HG03432 (cell line): ENCODE data around the gene RHBDL1.
"Not testable (repeated sequence)": the region's sequence is repeated elsewhere in the genome, so short reads cannot be mapped to it uniquely, and the experiment has no call there.

ENCODE experiments used
- ATAC-seq: cut with Tn5 transposase; IDR thresholded peaks from one replicate; pipeline ENCODE4 v1.9.1; 2021; ENCODE audit warnings: mild to moderate bottlenecking, moderate library complexity; ENCODE audit not compliant: unreplicated experiment

The RHBDL1 gene

DNA sequence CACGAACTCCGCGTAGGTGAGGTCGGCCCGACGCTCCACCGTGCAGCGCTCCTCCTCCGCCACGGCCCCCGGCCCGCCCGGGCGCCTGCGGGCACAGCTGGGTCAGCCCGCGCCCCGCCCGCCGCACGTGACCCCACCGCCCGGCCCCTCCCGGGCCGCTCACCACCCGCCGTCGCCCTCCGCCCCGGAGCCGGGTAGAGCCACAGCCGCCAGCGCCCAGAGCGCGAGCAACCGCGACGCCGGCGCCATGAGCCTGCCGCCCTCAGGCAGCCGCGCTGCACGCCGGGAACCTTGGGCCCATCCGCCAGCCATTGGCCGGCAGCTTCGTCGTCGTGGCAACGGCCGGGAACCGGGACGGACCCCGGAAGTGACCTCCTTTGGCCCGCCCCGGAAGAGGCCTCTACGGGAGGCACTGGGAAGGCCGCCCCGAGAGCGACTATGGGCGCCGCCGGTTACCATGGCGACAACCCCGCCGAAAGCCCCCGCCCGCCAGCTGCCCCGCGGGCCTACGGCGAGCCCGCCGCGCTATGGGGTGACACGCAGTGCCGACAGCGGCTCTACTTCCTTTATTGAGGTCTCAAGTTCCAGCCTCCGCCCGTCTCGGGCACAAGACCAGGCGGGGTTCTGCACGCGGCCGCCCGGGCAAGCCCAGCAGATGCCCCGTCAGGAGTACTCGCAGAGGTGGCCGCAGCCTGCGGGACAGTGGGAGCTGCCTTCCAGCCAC is 8.8 kb downstream of the RHBDL1 start, which contains the start of gene JMJD8:
JMJD8 (minus strand) TSS at position 264 of the 724 bp plus-strand sequence; CDS start at position 249, 15 bp downstream.
- peak; percentile 61 for ATAC-seq

DNA sequence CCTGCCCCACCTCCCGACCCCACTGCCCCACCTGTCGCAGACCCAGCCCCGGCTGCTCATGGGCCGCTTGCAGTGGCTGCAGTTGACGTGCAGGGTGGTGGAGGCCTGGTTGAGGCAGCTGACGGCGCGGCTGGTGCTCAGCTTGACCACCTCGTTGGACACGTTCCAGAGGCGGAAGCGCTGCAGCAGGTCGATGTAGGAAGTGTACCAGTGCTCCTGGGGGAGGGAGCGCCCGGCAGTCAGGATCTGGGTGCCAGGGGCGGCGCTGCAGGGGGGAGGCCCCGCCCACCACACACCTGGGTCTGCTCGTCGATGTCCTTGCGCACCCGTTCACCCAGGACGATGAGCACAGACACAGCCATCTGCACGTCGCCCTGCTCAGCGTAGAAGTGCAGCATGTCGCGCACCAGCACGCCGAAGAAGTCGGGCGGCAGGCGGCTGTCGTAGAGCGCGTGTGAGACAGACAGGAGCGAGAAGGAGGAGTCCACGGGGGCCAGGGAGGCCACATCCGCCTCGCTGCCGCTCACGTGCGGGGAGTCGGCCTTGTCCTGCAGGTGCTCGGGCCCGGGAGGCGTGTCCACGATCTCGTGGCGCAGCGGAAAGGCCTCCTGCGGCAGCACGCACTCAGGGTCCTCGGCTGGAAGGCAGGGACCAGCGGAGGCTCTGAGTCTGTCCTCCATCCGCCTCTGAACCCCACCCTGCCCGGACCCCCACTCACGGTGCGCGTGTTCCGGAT is 9.7 kb downstream of the RHBDL1 start:
- ATAC-seq = no peak

DNA sequence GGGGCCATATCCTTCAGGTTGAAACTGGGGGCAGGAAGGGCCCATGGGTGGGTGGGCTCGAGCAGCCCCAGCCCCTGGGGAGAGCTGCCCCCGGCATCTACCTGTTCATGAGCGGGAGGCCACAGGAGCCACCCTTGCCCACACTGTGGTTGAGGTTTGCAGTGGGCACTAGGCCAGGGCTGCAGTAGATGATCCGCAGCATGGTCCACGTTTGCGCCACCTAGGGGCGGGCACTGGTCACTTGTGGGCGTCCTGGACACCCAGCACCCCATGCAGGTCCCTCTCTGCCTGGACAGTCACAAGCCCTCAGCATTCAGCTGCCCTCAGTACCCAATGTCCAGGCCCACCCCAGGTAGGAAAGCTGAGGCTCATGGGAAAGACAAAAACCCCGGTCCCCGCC is 10.5 kb downstream of the RHBDL1 start:
- no peak for ATAC-seq

DNA sequence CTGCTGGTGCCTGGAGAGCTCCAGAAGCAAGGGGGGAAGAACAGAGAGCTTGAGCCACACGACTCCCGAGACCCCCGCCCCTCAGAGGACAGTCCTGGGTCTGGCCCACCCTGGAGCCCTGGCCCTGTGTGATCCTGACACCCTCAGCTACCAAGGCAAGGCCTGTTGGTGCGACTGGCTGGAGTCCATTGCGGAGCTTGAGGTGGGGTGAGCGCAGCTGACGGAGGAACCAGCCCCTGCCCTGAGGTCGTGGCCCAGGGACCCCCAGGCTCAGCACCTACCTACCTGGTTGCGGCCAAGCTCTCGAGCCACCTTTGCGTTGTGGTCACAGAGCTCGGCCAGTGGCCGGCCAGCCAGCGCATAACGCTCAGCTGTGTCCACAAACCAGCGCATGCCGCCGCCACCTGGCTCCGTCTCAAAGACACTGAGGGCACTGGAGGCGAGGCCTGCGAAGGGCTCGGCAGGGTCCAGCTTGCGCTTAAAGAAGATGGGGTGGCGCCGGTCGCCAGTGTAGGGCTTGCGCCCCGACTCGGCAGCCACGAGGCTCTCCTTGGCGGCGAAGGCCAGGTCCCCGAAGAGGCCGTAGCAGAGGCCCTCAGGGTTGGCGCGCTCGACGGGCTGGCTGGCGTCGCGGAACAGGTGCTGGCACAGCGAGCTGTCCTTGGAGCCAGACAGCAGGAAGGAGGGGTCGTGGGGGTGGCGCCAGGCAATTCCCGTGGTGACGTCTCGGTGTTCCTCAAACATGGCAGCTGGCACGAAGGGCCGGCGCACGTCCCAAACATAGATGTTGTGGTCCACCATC is 11.2 kb downstream of the RHBDL1 start:
- no peak for ATAC-seq

DNA sequence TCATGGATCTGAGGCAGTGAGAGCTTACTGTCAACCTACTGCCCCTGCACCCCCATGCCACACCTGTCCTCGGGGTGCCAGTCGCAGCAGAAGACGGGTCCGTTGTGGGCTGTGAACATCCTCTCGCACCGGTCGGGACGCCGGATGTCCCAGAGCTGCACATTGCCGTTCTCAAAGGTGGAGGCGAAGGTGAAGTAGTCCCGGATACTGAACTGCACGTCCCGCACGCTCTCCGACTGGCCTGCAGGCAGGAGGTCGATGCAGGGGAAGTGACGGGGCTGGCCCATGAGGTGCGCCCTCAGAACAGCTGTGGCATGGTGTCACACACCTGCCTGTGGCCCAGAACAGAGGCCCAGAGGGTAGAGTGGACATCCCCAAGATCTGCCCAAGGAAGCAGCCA is 12.0 kb downstream of the RHBDL1 start:
- ATAC-seq = no peak

DNA sequence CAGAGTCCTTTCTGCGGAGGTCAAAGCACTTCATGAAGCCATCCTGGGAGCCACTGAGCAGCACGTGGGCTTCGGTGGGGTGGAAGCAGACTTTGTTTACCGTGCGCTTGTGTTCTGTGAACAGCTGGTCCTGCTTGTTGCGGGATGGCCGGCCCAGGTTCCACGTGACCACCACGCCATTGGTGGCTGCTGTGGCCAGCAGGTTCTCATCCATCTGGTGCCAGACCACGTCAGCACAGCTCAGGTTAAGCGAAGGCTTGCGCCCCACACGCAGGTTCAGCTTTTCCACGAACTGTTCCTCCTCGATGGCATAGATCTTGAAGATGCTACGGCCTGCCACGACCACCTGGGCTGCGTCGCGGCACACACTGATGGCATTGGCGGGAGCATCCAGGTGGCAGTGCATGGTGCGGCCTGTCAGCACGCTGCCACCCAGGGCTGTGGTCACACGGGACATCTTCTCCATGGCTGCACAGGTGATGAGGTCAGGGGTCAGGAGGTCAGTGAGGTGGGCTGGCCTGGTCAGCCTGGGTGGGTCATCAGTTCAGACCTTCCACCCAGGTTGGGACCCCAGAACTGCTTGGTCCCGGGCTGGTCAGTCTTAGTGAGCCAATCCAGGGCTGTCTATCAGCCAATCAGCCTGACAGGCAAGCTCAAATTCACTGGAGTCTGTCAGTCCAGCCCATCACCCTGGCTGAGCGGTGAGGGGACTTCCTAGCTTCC is 13.9 kb downstream of the RHBDL1 start:
- ATAC-seq = no peak

DNA sequence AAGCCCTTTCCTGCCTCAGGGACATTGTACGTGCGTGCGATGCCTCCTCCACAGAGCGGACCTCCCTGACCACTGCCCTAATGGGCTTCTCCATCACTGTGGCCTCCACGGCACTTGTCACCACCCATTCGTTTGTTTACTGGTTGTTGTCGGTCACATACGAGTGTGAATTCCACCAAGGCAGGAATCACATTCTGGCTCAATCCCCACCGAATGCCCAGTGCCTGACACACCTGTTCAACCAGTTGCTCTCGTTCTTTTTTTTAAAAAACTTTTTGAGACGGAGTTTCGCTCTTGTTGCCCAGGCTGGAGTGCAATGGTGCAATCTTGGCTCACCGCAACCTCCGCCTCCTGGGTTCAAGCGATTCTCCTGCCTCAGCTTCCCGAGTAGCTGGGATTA is 15.8 kb downstream of the RHBDL1 start:
- ATAC-seq = not testable (repeated sequence)

DNA sequence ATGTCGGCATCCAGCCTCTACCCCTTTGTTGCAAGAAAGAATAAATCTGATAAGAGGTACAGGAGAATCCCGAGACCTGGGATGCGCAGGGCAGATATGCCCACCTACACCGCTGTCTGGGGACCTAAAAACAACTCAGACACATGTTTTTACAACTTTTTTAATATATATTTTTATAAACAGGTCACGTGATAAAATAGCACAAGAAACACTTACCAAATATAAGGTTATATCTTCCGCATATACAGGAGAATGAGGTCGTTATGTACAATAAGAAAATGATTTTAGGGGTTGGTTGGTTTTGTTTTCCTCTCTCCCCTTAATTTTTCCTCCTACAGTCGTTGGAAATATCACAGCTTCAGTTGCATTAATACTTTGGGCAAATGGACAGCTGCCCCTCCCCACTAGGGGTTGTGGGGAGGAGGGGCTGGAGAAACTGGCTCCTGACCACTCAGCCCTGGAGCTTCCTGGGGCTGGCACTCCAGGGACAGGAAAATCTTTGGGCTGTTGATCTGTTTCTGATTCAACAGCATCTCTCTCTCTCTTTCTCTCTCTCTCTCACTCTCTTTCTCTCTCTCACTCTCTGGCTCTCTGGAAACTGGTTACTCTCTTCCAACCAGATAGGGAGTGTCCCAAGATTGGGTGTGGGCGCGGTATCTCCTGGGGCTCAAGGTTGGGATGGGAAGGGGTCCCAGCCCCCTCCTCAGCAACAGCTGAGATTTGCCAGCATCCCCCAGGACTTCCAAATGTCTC is 17.1 kb downstream of the RHBDL1 start:
- ATAC-seq = no peak

DNA sequence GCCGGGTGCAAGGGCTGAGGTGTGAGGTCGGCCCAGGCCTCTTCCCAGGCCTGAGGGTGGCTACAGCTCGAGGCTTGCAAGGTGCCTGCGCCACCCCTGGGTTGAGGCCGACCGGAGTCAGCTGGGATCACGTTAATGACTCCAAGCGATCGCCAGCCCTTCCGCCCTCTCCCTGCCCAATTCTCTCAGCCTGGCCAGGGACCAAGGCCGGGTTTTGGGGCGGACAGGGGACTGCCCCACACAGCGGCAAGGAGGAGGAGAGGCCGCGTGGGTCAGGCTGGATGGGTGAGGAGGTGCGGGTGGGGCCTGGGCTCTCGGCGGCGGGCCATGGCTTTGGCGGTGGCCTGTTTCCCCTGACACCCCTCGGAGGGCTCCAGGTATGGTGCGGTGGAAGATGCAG is 17.9 kb downstream of the RHBDL1 start:
- ATAC-seq = no peak

DNA sequence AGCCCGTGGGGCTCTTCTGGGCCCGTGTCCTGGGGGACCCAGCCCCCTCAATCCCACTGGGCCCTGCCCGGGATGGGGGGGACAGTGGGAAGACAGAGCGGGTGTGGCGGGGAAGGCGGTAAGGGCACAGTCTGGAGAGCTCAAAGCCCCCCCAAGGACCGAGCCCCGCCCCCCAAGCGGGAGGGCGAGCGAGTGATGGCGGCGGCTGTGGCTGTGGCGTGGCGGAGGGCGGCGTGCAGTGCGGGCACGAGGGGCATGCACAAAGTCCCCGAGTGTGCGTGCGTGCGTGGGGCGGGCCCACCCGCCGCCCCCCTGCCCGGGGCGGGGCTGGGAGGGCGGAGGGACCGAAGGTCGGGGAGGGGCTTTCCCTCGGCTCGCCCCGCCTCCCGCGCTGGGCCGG is 18.3 kb downstream of the RHBDL1 start:
- no peak for ATAC-seq

DNA sequence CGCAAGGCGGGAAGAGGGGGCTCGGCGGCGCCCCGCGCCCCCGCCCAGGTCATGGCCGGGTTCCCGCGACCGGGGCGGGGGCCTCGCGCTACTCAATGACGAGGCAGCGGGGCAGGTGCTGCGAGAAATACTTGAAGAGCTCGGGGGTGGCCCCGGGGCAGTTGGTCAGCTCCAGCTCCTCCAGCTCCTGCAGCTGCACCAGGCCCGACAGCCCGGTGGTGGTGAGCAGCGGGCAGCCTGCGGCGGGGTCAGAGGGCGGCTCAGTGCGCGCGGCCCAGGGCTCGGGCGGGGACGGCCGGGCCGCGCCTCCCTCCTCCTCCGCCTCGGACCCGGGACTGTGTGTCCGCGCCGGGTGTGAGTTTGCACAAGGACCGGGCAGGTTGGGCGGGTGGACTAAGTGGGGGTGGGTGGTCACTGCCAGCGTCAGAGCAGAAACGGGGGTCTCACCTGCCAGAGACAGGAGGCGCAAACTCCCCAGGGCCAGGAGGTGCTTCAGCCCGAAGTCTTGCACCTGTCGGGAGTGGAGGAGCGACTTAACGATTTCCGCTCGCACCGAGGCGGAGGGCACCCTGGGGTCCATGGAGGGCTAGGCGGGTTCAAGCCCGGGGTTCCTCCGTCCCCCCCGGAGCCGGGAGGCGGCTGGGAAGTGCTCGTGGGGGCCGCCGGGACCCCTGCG is 18.9 kb downstream of the RHBDL1 start:
- ATAC-seq = no peak

DNA sequence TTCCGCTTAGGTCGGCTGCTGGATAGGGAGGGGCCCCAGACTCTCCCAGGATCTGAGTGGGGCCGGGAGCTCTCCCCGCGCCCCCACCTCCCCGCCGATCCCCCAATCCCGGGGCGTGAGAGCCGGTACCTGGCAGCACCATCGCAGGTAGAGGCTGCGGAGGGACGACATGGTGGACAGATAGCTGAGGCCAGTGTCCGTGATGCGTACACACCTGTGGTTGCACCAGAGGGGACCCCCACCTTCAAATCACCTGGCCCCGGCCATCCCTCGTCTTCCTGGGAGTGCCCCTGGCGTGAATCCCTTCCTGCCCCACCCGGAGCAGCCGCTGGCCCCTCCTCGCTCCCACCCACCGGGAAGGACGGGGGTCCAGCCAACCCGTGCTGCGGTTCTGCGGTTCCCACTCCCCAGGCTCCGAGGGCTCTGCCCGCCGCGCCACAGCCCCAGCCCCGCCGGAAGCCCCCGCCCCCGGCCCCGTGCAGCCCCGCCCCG is 19.4 kb downstream of the RHBDL1 start:
- ATAC-seq = no peak

DNA sequence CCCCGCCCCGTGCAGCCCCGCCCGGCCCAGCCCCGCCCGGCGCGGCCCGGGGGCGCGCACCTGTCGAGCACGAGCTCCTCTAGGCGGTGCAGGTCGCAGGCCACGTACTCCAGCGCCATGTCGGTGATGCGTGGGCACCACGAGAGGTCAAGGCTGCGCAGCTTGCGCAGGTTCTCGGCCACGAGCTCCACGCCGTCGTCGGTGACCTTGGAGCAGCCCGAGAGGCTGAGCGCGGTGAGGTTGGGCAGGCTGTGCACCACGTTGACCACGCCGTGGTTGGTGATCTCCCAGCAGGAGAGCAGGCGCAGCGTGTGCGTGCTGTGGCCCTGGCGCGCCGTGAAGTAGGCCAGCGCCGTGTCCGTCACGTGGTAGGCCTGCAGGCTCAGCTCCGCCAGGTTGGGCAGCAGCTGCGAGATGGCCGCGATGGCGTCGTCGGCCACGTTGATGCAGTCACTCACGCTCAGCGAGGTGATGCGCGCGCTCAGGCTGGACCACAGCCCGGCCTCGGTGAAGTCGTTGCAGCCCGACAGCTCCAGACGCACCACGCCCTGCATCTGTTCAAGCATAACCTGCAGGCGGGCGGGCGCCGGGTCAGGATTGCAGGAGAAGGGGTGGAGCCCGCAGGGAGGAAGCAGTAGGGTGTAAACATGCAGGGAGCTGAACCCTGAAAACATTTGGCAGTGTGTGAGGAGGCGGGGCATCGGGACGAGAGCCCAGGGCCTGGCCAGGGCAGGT is 20.1 kb downstream of the RHBDL1 start:
- no peak for ATAC-seq

DNA sequence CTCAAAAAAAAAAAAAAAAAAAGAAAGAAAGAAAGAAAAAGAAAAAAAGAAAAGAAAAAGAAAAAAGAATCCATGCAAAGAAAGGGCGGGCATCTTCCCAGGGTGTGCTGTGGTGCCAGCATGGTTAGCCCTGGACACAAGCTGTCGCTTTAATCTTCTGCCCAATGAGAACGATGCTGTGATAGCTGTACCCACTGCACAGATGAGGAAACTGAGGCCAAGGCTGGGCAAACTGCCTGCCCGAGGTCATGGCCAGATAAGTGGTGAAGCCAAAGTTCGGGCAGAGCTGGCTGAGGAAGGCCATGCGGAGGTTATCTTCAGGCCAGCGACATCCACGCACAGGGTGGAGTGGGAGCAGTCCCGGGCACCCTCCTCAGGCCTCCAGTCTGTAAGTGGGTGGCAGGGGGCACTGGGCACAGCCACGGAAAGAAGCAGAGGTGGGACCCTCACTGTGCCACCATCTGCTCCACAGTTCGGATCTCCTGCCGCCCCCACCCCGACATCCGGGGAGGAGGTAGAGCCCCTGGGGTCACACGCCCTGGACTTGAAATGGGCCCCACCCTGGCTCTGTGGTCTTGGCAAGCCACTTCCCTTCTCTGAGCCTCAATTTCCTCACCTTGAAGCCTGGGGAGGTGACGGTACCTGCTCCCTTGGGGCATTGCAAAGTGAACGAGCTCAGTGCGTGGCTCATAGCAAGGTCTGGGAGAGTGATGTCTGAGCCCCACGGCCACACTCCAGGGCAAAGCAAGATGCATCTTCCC is 23.6 kb downstream of the RHBDL1 start:
- ATAC-seq = no peak

DNA sequence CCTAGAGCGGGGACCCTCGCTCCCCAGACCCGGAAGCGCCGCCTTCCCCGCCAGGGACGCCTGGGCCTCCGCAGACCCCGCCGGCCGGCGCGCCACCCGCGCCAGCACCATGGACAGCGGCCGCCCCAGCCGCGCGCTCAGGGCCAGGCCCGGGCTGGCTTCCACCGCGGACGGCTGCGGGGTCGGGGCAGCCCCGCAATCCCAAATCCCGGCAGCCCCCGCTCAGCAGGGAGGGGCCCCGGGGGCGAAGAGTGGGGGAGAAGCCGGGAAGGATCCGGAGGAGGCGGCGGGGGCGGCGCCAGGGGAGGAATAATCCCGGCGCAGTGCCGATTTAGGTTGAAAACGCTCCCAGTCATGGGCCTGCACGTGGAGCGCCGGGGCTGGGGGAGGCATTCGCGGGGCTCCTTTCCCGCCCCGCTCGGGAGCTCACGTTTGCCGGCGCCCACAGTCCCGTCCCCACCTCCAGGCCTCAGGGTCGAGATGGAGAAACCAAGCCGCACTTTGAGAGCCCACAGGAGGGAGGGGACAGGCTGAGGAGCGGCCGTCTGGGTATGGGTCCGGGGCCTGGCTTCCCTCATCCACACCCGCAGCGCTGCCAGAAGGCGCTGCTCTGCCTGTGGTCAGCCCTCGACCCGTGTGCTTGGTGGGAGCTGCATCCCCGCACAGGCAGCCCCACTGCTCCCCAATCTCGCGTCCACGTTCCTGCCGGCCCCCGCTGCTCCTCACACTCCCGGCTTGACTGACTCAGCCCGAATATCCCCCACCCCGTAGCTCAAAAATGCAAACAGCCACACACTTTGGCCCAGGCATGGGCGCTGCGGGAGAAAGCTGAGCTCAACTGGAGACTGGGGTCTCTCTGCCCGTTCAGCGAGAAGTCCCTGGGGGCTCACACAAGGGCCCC is 25.5 kb downstream of the RHBDL1 start:
- no peak for ATAC-seq

DNA sequence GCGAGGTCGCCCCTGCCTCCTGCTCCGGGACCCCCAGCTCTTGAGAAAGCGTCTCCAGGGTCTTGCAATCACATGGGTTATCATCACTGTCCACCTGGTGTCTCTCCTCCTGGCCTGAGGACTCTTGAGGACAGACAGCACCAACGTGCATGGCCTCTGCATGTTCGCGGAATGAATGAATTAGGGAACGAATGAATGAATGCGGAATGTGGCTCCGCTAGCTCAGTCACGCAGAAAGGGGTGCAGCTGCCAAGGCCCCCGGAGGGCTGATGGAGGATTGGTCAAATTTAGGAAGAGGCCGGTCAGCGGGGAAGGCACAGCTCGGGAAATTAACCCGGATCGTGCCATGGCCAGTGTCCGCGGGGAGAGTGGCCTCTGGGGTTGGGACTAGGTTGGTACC is 26.9 kb downstream of the RHBDL1 start:
- ATAC-seq = no peak

DNA sequence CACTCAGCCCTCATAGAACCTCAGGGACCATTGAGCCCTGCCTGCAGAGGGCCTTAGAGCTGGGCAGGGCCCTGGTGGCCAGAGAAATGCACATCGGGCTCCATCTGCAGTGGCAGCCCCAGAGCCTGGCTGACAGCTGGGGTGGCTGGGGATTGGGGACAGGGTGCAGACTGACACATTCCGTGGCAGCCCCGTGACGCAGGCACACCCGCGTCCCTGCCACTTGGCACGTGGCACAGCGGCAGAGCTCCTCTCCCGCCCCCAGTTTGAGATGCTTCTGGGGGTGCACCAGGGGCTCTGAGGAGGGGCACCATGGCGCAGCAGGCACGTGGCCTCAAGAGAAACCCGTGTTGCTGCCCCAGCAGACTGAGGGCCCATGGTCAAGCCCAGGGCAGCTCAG is 27.9 kb downstream of the RHBDL1 start:
- ATAC-seq = no peak
